ENCODE data around the gene PNMT. TPM values are rescaled to one million over a fixed set of nuclear protein-coding genes. Genes with fewer than 3 reads are reported as not detected.

PNMT gene
- total RNA-seq, 4 donors from 2014 or later = 0.26 to 8.4 (median 1.3) TPM

GRCh38 chr17:39711851-39712250 lies 43.6 kb downstream of the PNMT start:
- Histone ChIP-seq H3K36me3 (peaks cover 25 to 100% (median 29%) of the 10 kb centered on the region in 3 donors), H3K9me3 (no peaks in the 10 kb centered on the region), H3K27me3 (no peaks in the 10 kb centered on the region), H3K4me1 (peaks cover 17 to 44% (median 17%) of the 10 kb centered on the region in 3 donors), H3K27ac (no peak overlapping the region), H3K4me3 (no peak overlapping the region)
- DNase-seq = no peak
- WGBS, 2 donors = 98 to 100% methylated on average over 1 to 7 of the region's 10 CpGs
- TF ChIP-seq, protein P1, sequence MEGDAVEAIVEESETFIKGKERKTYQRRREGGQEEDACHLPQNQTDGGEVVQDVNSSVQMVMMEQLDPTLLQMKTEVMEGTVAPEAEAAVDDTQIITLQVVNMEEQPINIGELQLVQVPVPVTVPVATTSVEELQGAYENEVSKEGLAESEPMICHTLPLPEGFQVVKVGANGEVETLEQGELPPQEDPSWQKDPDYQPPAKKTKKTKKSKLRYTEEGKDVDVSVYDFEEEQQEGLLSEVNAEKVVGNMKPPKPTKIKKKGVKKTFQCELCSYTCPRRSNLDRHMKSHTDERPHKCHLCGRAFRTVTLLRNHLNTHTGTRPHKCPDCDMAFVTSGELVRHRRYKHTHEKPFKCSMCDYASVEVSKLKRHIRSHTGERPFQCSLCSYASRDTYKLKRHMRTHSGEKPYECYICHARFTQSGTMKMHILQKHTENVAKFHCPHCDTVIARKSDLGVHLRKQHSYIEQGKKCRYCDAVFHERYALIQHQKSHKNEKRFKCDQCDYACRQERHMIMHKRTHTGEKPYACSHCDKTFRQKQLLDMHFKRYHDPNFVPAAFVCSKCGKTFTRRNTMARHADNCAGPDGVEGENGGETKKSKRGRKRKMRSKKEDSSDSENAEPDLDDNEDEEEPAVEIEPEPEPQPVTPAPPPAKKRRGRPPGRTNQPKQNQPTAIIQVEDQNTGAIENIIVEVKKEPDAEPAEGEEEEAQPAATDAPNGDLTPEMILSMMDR (IDR thresholded peaks at IDR 0.05) = no peak
- no peak for TF ChIP-seq POLR2A (IDR thresholded peaks at IDR 0.05)
- intact Hi-C loops (cut with DNase I) = no loop called here

DNA sequence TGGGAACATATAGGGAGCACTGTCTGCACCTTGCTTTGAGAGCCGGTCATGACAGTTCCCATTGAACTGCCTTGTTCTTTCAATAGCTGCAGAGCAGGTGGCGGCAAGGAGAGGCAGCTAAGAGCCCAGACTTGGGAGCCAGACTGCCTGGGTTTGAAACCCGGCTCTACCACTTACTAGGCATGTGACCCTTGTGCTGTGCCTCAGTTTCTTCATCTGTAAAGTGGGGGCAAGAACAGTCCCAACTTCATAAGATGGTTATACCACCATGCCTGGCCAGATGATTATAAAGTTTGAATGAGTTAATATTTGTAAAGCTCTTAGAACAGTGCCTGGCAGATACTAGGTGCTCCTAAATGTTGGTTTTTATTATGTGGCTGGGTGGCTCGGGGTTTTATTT lies 46.0 kb downstream of the PNMT start:
- Histone ChIP-seq H3K36me3 (peaks cover 13 to 100% (median 18%) of the 10 kb centered on the region in 3 donors), H3K4me1 (peaks cover 17 to 44% (median 18%) of the 10 kb centered on the region in 3 donors), H3K27ac (peak overlapping the region in 1 of 4 donors; percentile 9), H3K27me3 (no peaks in the 10 kb centered on the region), H3K4me3 (no peak overlapping the region), H3K9me3 (no peaks in the 10 kb centered on the region)
- DNase-seq = no peak
- no peak for TF ChIP-seq POLR2A (IDR thresholded peaks at IDR 0.05)
- TF ChIP-seq, protein P1 (IDR thresholded peaks at IDR 0.05) = no peak
- intact Hi-C loops (cut with DNase I) = no loop called here
- WGBS, 2 donors = 97% methylated on average over 3 to 4 of the region's 4 CpGs

GRCh38 chr17:39715375-39716072 lies 47.3 kb downstream of the PNMT start:
- peaks cover 9 to 100% (median 14%) of the 10 kb centered on the region in 3 donors for H3K36me3 ChIP-seq
- intact Hi-C loops (cut with DNase I) = no loop called here
- WGBS, 2 donors = 57 to 83% methylated on average over 6 to 10 of the region's 18 CpGs
- H3K9me3 ChIP-seq = no peaks in the 10 kb centered on the region
- no peak for DNase-seq
- TF ChIP-seq, protein P1 (IDR thresholded peaks at IDR 0.05) = peak in 2 of 6 experiments; percentile 11 to 44
- no peak for TF ChIP-seq POLR2A (IDR thresholded peaks at IDR 0.05)
- H3K27ac ChIP-seq = peak overlapping the region; percentile 91 to 95 (median 94)
- no peaks in the 10 kb centered on the region for H3K27me3 ChIP-seq
- peaks cover 17 to 48% (median 18%) of the 10 kb centered on the region in 3 donors for H3K4me1 ChIP-seq
- H3K4me3 ChIP-seq = no peak overlapping the region

DNA sequence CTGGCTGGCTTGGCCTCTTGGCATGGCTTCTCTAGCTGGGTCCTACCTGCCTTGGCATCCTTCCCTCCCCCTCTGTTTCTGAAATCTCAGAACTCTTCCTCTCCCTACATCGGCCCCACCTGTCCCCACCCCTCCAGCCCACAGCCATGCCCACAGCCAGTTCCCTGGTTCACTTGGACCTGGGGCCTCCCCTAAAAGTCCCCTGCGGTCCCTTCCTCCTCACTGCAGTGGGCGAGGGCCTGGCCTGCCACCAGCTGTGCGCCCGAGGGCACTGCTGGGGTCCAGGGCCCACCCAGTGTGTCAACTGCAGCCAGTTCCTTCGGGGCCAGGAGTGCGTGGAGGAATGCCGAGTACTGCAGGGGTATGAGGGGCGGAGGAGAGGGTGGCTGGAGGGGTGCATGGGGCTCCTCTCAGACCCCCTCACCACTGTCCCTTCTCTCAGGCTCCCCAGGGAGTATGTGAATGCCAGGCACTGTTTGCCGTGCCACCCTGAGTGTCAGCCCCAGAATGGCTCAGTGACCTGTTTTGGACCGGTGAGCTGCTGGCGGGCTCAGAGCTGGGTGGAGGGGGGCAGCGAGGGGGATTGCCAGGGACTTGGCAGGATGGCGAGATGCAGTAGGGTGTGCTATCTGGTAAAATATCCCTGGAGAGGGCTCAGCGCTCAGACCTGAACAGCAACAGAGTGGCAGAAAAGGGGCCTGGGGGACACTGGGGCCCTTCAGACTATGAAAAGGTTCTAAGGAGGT lies 48.0 kb downstream of the PNMT start:
- WGBS, 2 donors = 39 to 40% methylated on average over 1 to 3 of the region's 15 CpGs
- no peak for DNase-seq
- Histone ChIP-seq H3K4me3 (peak overlapping the region in 3 of 4 donors; percentile 1 to 5 (median 4)), H3K27me3 (no peaks in the 10 kb centered on the region), H3K9me3 (no peaks in the 10 kb centered on the region), H3K4me1 (peaks cover 17 to 48% (median 18%) of the 10 kb centered on the region in 3 donors), H3K27ac (peak overlapping the region; percentile 91 to 95 (median 94)), H3K36me3 (peaks cover 9 to 100% (median 14%) of the 10 kb centered on the region in 3 donors)
- intact Hi-C loops (cut with DNase I) = no loop called here
- TF ChIP-seq POLR2A (IDR thresholded peaks at IDR 0.05) = no peak
- TF ChIP-seq, protein P1 (IDR thresholded peaks at IDR 0.05) = no peak
